SK-N-SH treated with all-trans-retinoic acid at 6 μM for 48 hours (cell line): ENCODE data around the gene RPA1.

ENCODE experiments used
- ATAC-seq: fragments of 200-7000 bp; cut with Tn5 transposase; 3 replicates; pipeline ENCODE4 v1.9.1; 2020; ENCODE audit warnings: mild to moderate bottlenecking, moderate library complexity
- ARNTL ChIP-seq: fragments of 450-650 bp; formaldehyde crosslinking; IDR thresholded peaks from 2 replicates; pipeline ENCODE4 v1.5.0; 2020; ENCODE audit warnings: low read depth, mild to moderate bottlenecking, moderate library complexity, borderline replicate concordance
- BACH2 ChIP-seq: fragments of 250-450 bp; sonication (Bioruptor Pico); IDR thresholded peaks from 2 replicates; pipeline ENCODE4 v1.9.0; 2021; ENCODE audit warnings: mild to moderate bottlenecking, borderline replicate concordance
- CSDC2 ChIP-seq: fragments of 250-450 bp; sonication (Bioruptor Pico); IDR thresholded peaks from 2 replicates; pipeline ENCODE4 v1.5.0; 2020; ENCODE audit warnings: mild to moderate bottlenecking, moderate library complexity
- ESRRG ChIP-seq: fragments of 250-450 bp; sonication (Bioruptor Pico); IDR thresholded peaks from 2 replicates; pipeline ENCODE4 v1.6.1; 2021; ENCODE audit warnings: mild to moderate bottlenecking
- GLIS3 ChIP-seq: fragments of 250-450 bp; sonication (Bioruptor Pico); IDR thresholded peaks from 2 replicates; pipeline ENCODE4 v1.5.0; 2020; ENCODE audit warnings: mild to moderate bottlenecking, moderate library complexity
- ISL1 ChIP-seq: fragments of 250-450 bp; sonication (Bioruptor Pico); IDR thresholded peaks from 2 replicates; pipeline ENCODE4 v2.1.2; 2022; ENCODE audit warnings: mild to moderate bottlenecking, moderate library complexity
- OSR1 ChIP-seq: fragments of 250-450 bp; sonication (Bioruptor Pico); IDR thresholded peaks from 2 replicates; pipeline ENCODE4 v1.8.0; 2022; ENCODE audit warnings: moderate library complexity, mild to moderate bottlenecking, inconsistent platforms
- PPARA ChIP-seq: fragments of 250-450 bp; sonication (Bioruptor Pico); IDR thresholded peaks from 2 replicates; pipeline ENCODE4 v1.5.0; 2020; ENCODE audit warnings: mild to moderate bottlenecking, borderline replicate concordance
- RARB ChIP-seq: fragments of 250-450 bp; sonication (Bioruptor Pico); IDR thresholded peaks from 2 replicates; pipeline ENCODE4 v1.8.0; 2021; ENCODE audit warnings: mild to moderate bottlenecking, moderate library complexity
- SNAI2 ChIP-seq: fragments of 250-450 bp; sonication (Bioruptor Pico); IDR thresholded peaks from 2 replicates; pipeline ENCODE4 v1.5.0; 2020; ENCODE audit warnings: mild to moderate bottlenecking, moderate library complexity
- TCF4 ChIP-seq: fragments of 250-450 bp; sonication (Bioruptor Pico); IDR thresholded peaks from 2 replicates; pipeline ENCODE4 v1.8.0; 2021; ENCODE audit warnings: mild to moderate bottlenecking, moderate library complexity, borderline replicate concordance
- TOX ChIP-seq: fragments of 250-450 bp; sonication (Bioruptor Pico); IDR thresholded peaks from 2 replicates; pipeline ENCODE4 v1.8.0; 2021; ENCODE audit warnings: mild to moderate bottlenecking, moderate library complexity, borderline replicate concordance
- ZC3H10 ChIP-seq: fragments of 250-450 bp; sonication (Bioruptor Pico); IDR thresholded peaks from 2 replicates; pipeline ENCODE4 v1.5.1; 2021; ENCODE audit warnings: mild to moderate bottlenecking, moderate library complexity
- ZFP3 ChIP-seq: fragments of 250-450 bp; sonication (Bioruptor Pico); IDR thresholded peaks from 2 replicates; pipeline ENCODE4 v1.5.0; 2020; ENCODE audit warnings: mild to moderate bottlenecking, moderate library complexity
- ZFP30 ChIP-seq: fragments of 450-650 bp; formaldehyde crosslinking; IDR thresholded peaks from 2 replicates; pipeline ENCODE4 v1.5.0; 2022; ENCODE audit warnings: mild to moderate bottlenecking, moderate library complexity
- ZNF565 ChIP-seq: fragments of 450-650 bp; formaldehyde crosslinking; conservative IDR thresholded peaks from 2 replicates; pipeline ENCODE4 v1.5.0; 2020; ENCODE audit warnings: low read depth, mild to moderate bottlenecking, moderate library complexity
- ZNF70 ChIP-seq: fragments of 450-650 bp; formaldehyde crosslinking; IDR thresholded peaks from 2 replicates; pipeline ENCODE4 v1.5.0; 2020; ENCODE audit warnings: mild to moderate bottlenecking, moderate library complexity
- ZNF8 ChIP-seq: fragments of 450-650 bp; formaldehyde crosslinking; IDR thresholded peaks from 2 replicates; pipeline ENCODE4 v1.5.0; 2020; ENCODE audit warnings: mild to moderate bottlenecking, moderate library complexity
- TF ChIP-seq, protein P1 (sequence below): fragments of 250-450 bp; sonication (Bioruptor Pico); IDR thresholded peaks from 2 replicates; pipeline ENCODE4 v1.8.0; 2021; ENCODE audit warnings: low read depth, mild to moderate bottlenecking, moderate library complexity, borderline replicate concordance
- TF ChIP-seq, protein P2 (sequence below): fragments of 250-450 bp; sonication (Bioruptor Pico); IDR thresholded peaks from 2 replicates; pipeline ENCODE4 v1.8.0; 2020; ENCODE audit warnings: mild to moderate bottlenecking, moderate library complexity, borderline replicate concordance
- TF ChIP-seq, protein P3 (sequence below): fragments of 250-450 bp; sonication (Bioruptor Pico); IDR thresholded peaks from 2 replicates; pipeline ENCODE4 v1.5.1; 2020; ENCODE audit warnings: low read depth, mild to moderate bottlenecking, moderate library complexity
- TF ChIP-seq, protein P4 (sequence below): fragments of 250-450 bp; sonication (Bioruptor Pico); IDR thresholded peaks from 2 replicates; pipeline ENCODE4 v1.5.0; 2020; ENCODE audit warnings: mild to moderate bottlenecking, moderate library complexity

RPA1 gene

DNA sequence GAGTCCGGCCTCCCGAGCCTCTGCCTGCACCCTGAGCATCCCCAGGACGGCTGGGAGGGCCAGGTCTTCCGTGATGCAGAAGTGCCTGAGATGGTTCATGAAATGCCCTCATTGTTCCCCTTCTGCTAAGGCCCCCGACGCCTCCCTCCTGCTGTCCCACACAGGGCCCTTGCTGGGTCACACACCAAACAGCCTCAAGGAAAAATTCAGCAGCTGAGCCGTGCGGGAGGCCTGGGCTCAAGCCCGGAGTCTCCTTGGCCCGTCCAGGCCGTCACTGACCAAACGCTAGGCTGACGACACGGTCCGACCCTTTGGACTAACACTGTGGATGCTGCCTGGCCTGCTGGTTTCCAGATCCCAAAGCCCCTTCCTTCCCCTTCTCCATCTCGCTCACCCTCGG, 105.1 kb downstream of the RPA1 start:
- ATAC-seq = no peak
- no peak for TF ChIP-seq ZNF8
- TF ChIP-seq, protein P1, sequence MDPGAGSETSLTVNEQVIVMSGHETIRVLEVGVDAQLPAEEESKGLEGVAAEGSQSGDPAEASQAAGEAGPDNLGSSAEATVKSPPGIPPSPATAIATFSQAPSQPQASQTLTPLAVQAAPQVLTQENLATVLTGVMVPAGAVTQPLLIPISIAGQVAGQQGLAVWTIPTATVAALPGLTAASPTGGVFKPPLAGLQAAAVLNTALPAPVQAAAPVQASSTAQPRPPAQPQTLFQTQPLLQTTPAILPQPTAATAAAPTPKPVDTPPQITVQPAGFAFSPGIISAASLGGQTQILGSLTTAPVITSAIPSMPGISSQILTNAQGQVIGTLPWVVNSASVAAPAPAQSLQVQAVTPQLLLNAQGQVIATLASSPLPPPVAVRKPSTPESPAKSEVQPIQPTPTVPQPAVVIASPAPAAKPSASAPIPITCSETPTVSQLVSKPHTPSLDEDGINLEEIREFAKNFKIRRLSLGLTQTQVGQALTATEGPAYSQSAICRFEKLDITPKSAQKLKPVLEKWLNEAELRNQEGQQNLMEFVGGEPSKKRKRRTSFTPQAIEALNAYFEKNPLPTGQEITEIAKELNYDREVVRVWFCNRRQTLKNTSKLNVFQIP = no peak
- TF ChIP-seq PPARA (CRISPR knock-in tag) = no peak
- TF ChIP-seq BACH2 (CRISPR knock-in tag) = no peak
- TF ChIP-seq RARB = no peak
- TF ChIP-seq ZC3H10 (CRISPR knock-in tag) = no peak
- TF ChIP-seq, protein P2, sequence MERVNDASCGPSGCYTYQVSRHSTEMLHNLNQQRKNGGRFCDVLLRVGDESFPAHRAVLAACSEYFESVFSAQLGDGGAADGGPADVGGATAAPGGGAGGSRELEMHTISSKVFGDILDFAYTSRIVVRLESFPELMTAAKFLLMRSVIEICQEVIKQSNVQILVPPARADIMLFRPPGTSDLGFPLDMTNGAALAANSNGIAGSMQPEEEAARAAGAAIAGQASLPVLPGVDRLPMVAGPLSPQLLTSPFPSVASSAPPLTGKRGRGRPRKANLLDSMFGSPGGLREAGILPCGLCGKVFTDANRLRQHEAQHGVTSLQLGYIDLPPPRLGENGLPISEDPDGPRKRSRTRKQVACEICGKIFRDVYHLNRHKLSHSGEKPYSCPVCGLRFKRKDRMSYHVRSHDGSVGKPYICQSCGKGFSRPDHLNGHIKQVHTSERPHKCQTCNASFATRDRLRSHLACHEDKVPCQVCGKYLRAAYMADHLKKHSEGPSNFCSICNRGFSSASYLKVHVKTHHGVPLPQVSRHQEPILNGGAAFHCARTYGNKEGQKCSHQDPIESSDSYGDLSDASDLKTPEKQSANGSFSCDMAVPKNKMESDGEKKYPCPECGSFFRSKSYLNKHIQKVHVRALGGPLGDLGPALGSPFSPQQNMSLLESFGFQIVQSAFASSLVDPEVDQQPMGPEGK (CRISPR knock-in tag) = no peak
- no peak for TF ChIP-seq ISL1 (CRISPR knock-in tag)
- TF ChIP-seq ZNF565 (CRISPR knock-in tag) = no peak
- no peak for TF ChIP-seq TOX (CRISPR knock-in tag)
- TF ChIP-seq ZNF70 = no peak
- TF ChIP-seq ARNTL = no peak
- TF ChIP-seq ZFP30 (CRISPR knock-in tag) = no peak
- no peak for TF ChIP-seq CSDC2 (CRISPR knock-in tag)
- TF ChIP-seq OSR1 = no peak
- TF ChIP-seq TCF4 (CRISPR knock-in tag) = no peak
- TF ChIP-seq, protein P3, sequence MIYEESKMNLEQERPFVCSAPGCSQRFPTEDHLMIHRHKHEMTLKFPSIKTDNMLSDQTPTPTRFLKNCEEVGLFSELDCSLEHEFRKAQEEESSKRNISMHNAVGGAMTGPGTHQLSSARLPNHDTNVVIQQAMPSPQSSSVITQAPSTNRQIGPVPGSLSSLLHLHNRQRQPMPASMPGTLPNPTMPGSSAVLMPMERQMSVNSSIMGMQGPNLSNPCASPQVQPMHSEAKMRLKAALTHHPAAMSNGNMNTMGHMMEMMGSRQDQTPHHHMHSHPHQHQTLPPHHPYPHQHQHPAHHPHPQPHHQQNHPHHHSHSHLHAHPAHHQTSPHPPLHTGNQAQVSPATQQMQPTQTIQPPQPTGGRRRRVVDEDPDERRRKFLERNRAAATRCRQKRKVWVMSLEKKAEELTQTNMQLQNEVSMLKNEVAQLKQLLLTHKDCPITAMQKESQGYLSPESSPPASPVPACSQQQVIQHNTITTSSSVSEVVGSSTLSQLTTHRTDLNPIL = no peak
- TF ChIP-seq ZFP3 (CRISPR knock-in tag) = no peak

DNA sequence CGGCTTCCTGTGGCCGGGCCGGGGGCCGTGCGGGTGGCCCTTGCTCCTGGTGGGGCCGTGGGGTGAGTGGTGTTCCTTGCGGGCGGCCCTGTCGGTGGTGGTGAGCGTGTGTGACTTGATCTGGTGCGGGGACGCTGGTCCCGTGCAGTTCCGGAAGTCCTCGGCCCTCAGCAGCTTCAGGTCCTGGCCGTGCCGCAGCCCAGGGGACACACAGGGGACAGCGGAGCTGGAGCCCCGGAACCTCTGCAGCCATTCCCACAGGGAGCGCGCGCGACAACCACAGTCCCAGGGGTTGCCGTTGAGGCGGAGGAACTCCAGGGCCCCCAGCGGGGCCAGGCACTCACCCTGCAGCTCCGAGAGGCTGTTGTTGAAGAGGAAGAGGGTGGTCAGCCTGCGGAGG, 107.0 kb downstream of the RPA1 start:
- TF ChIP-seq RARB = no peak
- no peak for TF ChIP-seq ZNF70
- no peak for TF ChIP-seq ZC3H10 (CRISPR knock-in tag)
- no peak for TF ChIP-seq GLIS3 (CRISPR knock-in tag)
- no peak for TF ChIP-seq TCF4 (CRISPR knock-in tag)
- no peak for TF ChIP-seq ZNF565 (CRISPR knock-in tag)
- TF ChIP-seq, protein P4, sequence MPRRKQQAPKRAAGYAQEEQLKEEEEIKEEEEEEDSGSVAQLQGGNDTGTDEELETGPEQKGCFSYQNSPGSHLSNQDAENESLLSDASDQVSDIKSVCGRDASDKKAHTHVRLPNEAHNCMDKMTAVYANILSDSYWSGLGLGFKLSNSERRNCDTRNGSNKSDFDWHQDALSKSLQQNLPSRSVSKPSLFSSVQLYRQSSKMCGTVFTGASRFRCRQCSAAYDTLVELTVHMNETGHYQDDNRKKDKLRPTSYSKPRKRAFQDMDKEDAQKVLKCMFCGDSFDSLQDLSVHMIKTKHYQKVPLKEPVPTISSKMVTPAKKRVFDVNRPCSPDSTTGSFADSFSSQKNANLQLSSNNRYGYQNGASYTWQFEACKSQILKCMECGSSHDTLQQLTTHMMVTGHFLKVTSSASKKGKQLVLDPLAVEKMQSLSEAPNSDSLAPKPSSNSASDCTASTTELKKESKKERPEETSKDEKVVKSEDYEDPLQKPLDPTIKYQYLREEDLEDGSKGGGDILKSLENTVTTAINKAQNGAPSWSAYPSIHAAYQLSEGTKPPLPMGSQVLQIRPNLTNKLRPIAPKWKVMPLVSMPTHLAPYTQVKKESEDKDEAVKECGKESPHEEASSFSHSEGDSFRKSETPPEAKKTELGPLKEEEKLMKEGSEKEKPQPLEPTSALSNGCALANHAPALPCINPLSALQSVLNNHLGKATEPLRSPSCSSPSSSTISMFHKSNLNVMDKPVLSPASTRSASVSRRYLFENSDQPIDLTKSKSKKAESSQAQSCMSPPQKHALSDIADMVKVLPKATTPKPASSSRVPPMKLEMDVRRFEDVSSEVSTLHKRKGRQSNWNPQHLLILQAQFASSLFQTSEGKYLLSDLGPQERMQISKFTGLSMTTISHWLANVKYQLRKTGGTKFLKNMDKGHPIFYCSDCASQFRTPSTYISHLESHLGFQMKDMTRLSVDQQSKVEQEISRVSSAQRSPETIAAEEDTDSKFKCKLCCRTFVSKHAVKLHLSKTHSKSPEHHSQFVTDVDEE (CRISPR knock-in tag) = no peak

DNA sequence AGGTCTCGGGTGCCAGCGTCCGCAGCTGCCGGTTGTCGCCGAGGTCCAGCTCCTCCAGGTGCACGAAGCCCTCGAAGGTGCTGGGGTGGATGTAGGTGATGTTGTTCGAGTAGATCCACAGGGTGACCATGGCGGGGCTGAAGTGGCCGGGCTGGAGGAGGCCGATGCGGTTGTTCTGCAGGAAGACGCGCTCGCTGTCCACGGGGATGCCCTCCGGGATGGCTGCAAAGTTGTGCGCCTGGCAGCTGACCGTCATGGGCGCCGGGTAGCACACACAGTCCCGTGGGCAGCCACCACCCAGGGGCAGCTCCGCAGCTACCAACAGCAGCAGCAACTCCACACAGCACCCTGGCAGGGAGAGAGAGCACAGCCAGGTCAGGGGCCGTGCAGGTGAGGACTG, 107.7 kb downstream of the RPA1 start:
- no peak for ATAC-seq
- TF ChIP-seq GLIS3 (CRISPR knock-in tag) (no peak), ZFP30 (CRISPR knock-in tag) (no peak), ARNTL (no peak), SNAI2 (no peak), ESRRG (CRISPR knock-in tag) (no peak), ISL1 (CRISPR knock-in tag) (no peak), ZNF8 (no peak), CSDC2 (CRISPR knock-in tag) (no peak), ZC3H10 (CRISPR knock-in tag) (no peak), RARB (no peak), PPARA (CRISPR knock-in tag) (no peak), ZNF70 (no peak), ZNF565 (CRISPR knock-in tag) (no peak), TCF4 (CRISPR knock-in tag) (no peak)
- TF ChIP-seq, protein P1 = no peak
- TF ChIP-seq, protein P2 (CRISPR knock-in tag) = no peak
- TF ChIP-seq, protein P4 (CRISPR knock-in tag) = no peak

More for the DNA sequence above, 107.0 kb downstream of the RPA1 start:
- ATAC-seq = no peak
